CD4-positive, alpha-beta T cell treated with Interleukin-10 for 1 hour (primary cell): ENCODE results near the gene ZFR2.
A peak's percentile ranks its signal among the peaks of the same experiment; 100 is the strongest.

Experiments
- DNase-seq: peaks from one replicate; pipeline ENCODE4 v3.0.0-alpha.2; 2020

Gene ZFR2

DNA sequence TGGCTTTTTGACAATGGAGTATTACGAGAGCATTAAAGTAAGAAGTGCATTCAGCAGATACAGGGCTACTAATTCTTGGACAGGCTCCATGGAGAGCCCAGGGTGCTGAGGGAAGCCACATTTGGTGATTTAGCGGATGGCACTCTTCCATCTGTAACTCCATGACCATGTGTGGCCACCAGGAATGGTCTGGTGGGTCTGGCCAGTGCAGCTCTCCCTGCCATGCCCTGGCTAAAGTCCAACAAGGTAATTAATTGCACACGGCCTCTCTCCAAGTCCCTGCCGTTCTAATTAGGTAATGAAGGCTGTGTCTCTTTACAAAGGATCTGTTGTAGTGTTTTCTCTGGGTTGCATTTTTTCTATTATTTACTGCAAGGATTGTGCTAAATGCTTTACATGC lies 4.3 kb upstream of the ZFR2 start:
- no peak for DNase-seq

DNA sequence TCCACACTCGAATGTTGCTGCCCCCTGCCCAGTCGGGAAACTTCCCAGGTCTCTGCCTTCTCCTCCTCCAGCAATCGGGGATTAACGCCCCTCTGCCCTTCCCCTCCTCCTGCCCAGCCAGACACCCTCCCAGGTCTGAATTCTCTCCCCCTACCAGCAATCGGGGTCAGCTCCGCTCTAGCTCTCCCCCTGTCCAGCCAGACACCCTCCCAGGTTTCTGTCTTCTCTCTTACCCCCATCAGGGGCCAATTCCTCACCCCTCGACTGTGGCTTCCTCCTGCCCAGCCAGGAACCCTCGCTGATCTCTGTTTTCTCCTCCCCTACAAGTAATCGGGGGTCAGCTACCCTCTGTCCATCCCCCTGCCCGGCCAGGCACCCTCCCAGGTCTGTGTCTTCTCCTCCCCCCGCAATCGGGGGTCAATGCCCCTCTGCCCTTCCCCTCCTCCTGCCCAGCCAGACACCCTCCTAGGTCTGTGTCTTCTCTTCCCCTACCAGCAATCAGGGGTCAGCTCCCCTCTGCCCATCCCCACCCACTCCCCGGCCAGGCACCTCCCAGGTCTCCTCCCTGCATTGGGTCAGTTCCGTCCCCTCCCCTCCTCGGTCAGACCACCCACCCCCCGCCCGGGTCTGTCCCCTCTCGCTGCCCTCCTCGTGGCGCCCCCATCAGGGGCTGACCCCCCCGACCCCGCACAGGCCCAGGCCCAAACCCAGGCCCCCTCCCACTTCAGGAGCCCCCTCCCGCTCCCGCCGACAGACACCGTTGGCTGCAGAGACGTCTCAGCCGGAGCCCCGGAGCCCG lies 668 bp downstream of the ZFR2 start:
- no peak for DNase-seq

DNA sequence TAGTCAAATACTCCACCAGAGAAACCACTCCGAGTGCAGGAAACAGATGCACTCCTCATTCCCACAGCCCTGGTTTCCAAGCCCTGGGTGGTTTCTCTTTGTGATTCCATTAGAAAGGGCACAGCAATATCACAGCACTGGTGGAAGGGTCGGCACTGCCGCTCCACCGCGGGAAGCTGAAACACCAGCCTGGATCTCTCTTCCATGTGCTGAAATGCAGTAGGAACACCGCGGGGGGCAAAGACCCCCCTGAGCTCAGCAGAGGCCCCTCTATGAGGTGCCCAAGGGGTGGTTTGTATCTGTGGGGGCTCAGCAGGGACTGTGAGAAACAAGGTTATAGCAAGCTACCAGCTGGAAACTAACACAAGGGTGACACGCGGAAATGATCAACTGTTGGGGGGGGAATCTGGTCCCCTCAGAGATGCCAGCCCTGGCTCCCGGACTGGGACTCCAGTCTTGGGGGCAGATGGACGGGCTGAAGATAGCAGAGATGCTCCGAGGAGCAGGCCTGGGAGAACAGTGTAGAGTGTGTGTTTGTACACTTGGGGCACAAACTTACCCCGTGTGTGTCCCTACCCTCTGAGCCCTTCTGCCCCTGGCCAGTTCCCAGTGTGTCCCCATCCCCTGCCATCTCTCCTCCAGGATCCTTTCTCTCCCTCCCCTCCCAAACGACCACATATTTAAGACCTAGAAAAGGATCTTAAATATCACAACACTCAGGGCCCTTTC lies 1.8 kb downstream of the ZFR2 start:
- no peak for DNase-seq

DNA sequence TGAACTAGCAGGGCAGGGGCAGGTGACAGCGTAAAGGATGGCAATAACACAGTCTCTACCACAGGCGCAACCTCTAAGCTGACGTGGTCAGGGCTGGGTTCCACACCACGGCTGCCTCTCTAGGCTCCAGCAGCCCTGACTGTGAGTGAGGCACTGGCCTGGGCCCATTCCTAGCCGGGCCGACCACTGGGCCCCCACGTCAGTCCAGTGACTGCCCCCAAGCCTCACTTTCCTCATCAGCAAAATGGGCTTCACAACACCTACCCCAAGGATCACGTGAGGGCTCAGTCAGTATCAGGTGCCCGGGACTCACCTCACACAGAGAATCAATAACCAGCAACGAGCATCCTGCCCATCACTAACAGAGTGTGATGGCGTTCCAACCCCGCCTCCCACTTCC lies 5.2 kb downstream of the ZFR2 start:
- no peak for DNase-seq

DNA sequence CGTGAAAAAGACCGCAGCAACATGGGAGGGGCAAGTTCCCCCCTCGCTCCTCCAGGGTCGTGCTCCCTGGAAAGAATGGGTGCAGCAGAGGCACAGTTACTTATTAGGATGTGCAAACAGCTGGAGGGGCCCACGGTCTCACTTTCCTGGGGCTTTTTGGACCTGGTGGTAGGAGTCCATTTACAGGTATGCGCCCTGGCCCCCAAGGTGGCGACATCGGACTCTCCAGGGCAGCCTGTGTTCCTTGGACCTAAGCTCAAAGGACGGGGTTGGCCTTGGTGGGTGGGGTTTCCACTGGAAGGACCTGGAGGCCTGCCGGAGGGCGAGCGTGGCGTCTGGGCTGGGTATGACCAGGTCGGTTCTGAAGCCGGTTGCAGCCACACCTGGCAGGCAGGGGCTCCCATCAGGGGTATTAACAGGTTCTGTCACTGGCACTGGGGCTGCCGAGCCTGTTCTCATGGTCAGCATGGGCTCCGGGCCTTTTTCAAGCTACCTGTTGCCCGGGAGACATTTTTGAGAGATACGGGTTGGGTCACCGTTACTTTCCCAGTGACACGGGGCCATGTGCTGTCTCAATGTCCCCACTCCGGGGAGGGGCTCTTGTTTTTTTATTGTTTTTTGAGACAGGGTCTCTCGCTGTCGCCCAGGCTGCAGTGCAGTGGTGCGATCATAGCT lies 5.9 kb downstream of the ZFR2 start:
- DNase-seq, result no peak

DNA sequence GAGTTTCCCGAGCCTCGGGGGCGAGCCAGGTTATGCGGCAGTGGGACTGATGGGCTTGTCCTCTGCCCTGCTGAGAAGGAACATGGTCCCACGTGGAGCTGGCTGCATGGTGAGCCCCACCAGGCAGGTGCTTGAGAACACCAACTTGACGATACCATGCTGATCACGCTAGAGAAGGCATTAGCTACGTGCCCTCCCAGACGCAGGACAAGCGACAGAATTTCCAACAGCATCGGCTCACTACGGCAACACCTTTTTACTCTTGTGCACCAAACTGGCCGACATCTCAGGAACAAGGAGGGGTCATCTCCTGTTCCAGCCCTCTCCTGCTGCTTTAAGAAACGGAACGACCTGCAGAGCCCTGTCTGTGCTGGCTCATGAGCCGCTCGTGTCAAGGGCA lies 8.3 kb downstream of the ZFR2 start:
- no peak for DNase-seq

DNA sequence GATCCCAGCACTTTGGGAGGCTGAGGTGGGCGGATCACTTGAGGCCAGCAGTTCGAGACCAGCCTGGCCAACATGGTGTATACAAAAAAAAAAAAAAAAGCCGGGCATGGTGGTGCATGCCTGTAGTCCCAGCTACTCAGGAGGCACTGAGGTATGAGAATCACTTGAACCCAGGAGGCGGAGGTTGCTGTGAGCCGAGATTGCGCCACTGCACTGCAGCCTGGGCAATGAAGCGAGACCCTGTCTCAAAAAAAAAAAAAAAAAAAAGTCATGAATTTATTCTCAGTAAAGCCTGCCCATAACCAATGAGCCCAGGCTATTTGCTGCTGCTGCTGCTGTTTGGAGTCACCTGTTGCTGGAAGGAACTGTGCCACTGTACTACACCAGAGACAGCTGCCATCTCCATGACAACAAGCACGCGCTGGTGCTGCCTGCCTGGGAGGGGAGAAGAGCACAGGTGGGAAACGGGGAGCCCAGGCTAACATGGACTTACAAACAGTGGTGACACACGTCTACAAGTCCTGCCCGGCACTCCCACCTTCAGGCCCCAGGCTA lies 11.3 kb downstream of the ZFR2 start:
- DNase-seq, result no peak

DNA sequence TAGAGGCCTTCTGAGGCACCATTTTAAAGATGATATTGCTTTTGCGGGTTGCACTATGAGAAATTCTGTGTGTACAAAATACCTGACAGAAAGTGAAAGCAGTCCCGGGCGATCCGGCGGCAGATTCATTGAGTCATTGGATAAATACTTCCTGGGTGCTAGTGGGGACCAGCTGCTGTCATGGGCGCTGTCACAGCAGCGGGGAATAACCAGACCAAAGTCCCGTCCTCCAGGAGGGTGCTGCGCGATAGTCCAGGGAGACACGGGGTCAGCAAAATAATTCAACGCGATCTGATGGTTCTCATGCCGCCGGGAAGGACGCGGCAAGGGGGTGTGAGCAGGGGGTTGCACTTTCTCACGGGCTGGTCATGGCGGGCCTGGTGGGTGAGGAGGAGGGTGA lies 13.5 kb downstream of the ZFR2 start:
- no peak for DNase-seq

DNA sequence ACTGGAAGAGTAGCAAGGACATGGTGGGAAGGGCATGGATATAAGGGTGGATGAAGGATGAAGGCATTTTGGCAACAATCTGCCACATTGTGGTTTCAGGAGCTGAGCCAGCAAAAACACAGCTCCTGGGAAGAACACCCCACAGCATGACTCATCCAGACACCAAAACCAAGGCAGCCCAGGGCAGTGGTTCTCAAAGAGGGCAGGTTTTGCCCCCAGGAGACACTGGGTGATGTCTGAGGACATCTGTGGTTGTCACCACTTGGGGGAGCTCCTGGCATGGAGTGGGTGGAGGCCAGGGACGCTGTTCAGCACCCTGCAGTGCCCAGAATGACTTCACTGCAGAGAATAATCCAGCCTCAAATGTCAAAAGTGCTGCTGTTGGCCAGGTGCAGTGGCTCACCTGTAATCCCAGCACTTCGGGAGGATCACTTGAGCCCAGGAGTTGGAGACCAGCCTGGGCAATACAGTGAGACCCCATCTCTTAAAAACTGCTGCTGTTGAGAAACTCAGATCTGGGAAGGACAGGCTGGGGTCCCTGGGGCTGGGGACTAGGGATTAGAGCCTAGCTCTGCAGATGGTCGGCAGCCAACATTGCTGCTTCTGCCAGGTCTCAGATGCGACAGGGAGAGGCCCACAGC lies 16.1 kb downstream of the ZFR2 start:
- DNase-seq, result peak; percentile 55

DNA sequence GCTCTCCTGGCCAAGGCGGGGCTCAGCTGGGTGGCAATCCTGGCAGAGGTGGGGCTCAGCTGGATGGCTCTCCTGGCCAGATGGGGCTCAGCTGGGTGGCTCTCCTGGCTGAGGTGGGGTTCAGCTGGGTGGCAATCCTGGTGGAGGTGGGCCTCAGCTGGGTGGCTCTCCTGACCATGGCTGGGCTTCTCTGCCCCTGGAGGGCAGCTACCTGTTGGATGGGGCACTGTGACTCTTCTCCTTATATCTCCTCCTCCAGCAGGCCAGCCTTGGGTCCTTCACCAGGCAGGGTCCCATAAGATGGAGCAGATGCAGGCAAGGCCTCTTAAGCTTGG lies 16.7 kb downstream of the ZFR2 start:
- no peak for DNase-seq

DNA sequence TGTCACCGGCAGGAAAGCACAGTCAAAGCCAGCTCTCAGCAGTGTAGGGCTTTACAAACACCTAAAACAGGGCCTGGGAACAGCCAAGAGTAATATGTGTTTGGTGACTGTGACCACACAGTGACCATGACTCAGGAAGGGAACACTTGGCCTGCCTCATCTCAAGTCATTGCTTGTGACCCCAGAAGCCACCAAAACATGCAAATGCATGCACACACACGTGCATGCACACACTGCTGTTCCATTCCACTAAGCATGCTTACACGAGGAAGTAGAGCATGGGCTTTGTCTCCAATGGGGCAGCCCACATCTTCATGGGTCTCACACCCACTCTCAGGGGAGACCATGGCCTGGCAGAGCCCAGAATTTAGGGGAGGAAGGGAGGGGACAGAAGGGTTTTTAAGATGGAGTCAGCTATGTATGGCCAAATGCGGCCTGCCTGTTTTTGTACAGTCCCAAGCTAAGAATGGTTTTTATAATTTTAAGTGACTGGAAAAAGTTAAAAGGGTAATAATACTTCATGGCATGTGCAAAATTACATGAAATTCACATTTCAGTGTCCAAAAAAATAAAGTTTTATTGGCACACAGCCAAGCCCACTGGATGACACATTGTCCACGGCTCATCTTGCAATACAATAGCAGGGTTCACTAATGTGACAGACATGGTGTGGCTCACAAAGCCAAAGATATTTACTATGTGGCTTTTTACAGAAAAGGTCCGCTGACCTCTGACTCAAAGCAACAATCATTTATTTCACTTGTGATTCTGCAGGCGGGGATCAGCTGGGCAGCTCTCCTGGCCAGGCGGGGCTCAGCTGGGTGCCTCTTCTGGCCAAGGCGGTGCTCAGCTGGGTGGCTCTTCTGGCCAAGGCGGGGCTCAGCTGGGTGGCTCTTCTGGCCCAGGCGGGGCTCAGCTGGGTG lies 17.3 kb downstream of the ZFR2 start:
- DNase-seq, result no peak

DNA sequence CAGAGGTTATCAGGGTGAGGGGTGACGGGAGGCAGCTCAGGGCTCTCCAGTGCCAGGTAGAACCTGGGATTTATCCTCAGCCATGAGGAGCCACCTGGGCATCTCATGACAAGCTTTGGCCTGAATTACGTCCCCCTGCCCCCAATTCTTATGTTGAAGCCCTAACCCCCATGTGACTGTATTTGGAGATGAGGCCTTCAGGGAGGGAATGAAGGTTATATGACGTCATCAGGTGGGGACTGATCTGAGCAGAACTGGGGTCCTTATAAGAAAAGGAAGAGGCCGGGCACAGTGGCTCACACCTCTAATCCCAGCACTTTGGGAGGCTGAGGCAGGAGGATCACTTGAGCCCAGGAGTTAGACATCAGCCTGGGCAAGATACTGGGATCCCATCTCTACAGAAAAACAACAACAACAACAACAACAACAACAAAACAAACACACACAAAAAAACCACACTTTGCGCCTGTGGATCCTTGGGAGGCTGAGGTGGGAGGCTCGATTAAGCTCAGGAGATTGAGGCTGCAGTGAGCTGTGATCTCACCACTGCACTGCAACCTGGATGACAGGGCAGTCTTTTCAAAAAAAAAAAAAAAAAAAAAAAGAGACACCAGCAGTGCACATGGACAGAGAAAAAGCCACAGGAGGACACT lies 18.4 kb downstream of the ZFR2 start:
- no peak for DNase-seq

DNA sequence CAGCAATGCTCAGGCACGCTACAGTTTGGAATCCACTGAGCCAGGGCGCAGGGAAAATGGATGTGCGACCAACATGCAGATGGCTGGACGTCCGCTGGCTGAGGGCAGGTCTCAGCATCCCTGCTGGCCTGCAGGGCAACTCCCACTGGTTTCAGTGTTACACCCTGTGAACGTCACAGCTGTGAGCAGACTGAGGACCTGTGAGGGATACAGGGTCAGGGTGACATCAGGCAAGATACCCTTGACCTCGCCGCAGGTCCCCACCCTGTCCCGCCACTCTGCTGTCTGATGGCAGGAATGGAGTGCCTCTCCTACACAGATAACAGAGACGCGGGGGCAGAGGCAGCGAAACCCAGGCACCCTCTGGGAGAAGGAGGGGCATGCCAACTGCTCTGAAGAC lies 19.1 kb downstream of the ZFR2 start:
- DNase-seq, result no peak

DNA sequence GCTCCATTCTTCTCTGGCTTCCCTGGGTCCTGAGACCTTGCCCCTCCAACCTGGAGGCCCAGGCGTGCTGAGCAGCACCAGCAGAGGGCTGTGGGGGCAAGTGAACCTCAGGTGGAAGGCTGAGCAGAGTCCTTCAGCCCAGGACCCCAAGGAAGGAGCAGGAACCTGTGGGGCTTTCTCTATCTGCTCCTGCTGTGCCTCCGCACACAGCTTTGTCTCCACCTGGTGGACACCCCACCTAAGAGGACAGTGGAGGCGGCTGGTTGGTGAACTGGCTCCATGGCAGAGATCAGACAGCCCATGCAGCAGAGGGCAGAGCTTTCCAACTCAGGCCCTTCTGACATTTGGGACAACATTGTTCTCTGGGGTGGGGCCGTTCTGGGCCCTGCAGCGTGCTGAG lies 19.7 kb downstream of the ZFR2 start:
- peak; percentile 57 for DNase-seq

DNA sequence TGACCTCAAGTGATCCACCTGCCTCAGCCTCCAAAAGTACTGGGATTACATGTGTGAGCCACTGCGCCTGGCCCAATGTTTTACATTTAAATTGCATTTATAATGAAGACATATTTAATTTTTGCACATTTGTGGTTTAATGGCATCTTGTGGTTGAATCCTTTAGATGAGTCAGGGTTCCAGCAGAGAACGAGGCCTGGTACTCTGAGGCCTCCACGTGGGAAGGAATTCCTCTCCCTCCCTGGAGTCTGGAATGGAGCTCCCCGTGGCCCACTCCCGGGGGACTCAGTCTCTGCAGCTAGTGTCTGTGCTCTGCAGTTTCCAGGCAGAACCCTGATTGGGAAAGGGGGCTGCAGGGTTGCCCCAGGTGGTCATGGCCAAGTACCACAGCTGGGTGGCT lies 24.2 kb downstream of the ZFR2 start:
- DNase-seq, result no peak

DNA sequence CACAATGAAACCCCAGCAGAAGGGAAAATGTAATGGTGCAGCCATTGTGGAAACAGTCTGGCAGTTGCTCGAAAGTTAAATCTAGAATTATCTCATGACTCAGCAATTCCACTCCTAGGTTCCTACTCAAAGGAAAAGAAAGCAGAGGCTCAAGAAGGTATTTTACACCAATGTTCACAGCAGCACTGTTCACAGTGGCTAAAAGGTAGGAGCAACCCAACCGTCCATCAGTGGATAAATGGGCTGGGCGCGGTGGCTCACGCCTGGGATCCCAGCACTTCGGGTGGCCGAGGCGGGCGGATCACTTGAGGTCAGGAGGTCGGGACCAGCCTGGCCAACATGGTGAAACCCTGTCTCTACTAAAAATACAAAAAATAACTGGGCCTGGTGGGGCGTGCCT lies 25.9 kb downstream of the ZFR2 start:
- no peak for DNase-seq

DNA sequence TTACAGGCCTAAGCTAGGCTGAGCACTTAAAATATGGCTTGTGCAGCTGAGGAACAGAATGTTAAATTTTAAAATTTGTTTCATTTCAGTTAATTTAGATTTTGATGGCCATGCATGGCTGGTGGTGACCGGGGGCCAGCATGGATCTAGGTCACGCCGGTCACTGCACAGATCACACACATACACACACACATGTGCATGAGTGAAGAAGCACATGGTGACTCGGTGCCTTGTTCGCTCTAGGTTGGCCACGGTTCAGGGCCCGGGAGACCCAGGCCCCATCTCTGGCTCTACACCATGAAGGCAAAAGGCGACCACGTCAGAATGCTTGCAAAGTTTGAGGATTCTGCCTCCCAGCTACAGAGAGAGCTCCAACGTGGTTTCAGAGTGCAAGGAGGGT lies 28.0 kb downstream of the ZFR2 start:
- no peak for DNase-seq

DNA sequence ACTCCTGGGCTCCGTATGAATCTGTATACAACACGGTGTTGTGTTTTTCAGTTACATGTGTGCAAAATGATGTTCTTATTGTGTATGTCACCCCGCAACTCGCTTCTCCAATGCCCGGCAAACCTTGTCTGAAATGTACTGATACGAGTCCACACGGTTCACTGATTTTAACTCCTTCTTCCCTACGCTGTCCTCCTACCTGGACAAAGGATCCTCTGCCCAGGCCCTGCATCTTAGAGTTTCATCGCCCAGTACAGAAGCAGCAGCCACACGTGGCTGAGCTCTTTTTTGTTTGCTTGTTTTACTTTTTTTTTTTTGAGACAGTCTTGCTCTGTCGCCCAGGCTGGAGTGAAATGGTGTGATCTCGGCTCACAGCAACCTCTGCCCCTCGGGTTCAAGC lies 28.9 kb downstream of the ZFR2 start:
- DNase-seq, result no peak

DNA sequence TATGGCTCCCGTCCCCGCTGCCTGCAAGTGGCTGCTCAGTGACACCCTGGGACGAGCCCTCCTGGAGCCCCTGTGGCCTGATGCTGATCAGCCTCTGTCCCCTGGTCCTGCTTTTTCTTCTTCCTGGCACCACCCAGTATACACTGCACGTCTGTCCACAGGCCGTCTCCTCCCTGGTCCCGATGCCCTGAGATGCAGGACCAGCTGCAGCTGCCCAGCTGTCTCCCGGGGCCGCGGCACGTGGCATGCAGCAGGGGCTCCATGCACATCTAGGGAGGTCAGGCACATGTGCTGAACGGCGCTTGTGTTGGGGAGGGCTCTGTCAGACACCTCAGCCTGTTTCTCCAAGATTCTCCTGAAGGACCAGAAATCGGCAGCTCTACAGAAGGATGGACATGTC lies 30.2 kb downstream of the ZFR2 start:
- no peak for DNase-seq

DNA sequence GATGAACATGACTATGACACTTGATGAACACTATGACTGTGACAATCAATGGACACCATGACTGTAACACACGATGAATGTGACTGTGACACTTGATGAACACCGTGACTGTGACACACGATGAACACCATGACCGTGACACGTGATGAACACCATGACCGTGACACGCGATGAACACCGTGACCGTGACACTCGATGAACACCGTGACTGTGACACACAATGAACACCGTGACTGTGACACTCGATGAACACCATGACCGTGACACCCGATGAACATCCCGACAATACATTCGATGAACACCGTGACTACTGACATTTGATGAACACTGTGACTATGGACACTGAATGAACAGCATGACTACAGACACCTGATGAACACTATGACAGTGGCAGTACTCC lies 30.9 kb downstream of the ZFR2 start:
- DNase-seq, result no peak

DNA sequence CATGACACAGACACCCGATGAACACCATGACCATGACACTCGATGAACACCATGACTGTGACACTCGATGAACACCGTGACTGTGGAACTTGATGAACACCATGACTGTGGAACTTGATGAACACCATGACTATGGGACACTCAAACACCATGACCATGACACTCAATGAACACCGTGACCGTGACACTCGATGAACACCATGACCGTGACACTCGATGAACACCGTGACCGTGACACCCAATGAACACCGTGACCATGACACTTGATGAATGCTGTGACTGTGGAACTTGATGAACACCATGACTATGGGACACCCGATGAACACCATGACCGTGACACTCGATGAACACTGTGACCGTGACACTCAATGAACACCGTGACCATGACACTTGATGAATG lies 31.5 kb downstream of the ZFR2 start:
- DNase-seq, result no peak

DNA sequence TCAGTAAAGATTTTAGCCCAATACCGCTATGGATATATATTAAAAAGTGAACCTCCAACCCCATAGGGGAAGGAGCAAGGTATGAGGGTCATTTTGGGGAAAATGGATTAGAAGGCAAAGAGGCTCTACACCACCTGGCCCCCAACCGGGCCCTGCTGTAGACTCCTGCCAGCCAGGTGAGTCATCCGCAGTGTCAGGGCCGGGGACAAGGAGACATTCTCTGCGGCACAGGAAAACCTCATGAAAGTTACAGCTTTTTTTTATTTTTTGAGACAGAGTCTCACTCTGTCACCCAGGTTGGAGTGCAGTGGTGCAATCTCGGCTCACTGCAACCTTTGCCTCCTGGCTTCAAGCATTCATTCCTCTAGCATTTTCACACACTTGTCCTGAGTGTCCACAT lies 32.0 kb downstream of the ZFR2 start:
- DNase-seq, result peak; percentile 16
